Thoracic aorta (tissue), 2 donors: ENCODE results near the gene DEAF1. TPM values are rescaled to one million over a fixed set of nuclear protein-coding genes. Genes with fewer than 3 reads are reported as not detected.
"Not testable (repeated sequence)": the region's sequence is repeated elsewhere in the genome, so short reads cannot be mapped to it uniquely, and the experiment has no call there.

Source experiments
- ATAC-seq: fragments of 150-250 bp; one replicate; pipeline ENCODE4 v1.8.0; 2017; ENCODE audit warnings: low read depth; ENCODE audit not compliant: insufficient number of reproducible peaks, low FRiP score
- DNase-seq: peaks from one replicate; pipeline ENCODE4 v3.0.0-alpha.2; 2020; ENCODE audit warnings: low spot score
- H3K27ac ChIP-seq, 2 donors: fragments of 200-600 bp; sonication (generic); 1 replicate in 1 of 2; 2 replicates in 1 of 2; pipeline ENCODE4 v1.5.1; 2016; ENCODE audit warnings: mild to moderate bottlenecking in 2 of 2, moderate library complexity in 2 of 2
- H3K27me3 ChIP-seq: fragments of 200-600 bp; sonication (generic); replicated peaks from 2 replicates; pipeline ENCODE4 v1.6.0; 2016; ENCODE audit warnings: mild to moderate bottlenecking; ENCODE audit not compliant: insufficient read depth
- H3K36me3 ChIP-seq: fragments of 200-600 bp; sonication (generic); one replicate; pipeline ENCODE4 v1.5.1; 2016
- H3K4me1 ChIP-seq, 2 donors: fragments of 200-600 bp; sonication (generic); 1 replicate in 1 of 2; 2 replicates in 1 of 2; pipeline versions ENCODE4 v1.5.1 to v1.6.0; 2016; ENCODE audit warnings: low read depth in 2 of 2, mild to moderate bottlenecking in 1 of 2; ENCODE audit not compliant: control insufficient read depth in 1 of 2
- H3K4me3 ChIP-seq: fragments of 200-600 bp; sonication (generic); 2 replicates; pipeline ENCODE4 v1.5.1; 2016; ENCODE audit warnings: mild to moderate bottlenecking
- H3K9me3 ChIP-seq: fragments of 200-600 bp; sonication (generic); 2 replicates; pipeline ENCODE4 v1.5.1; 2016
- CTCF ChIP-seq: fragments of 200-600 bp; sonication (generic); IDR thresholded peaks from one replicate; pipeline ENCODE4 v1.5.1; 2019; ENCODE audit warnings: antibody characterized with exemption
- total RNA-seq, 2 donors: library from RNA; depleted of rRNA; stranded (reverse); fragments of >200 nt; gene quantifications; one replicate each; pipeline versions ENCODE4 v1.1.0 to v1.2.3, GENCODE V29; 2016

DEAF1 gene
- total RNA-seq, 2 donors from 2014 or later = 22.1 to 67.0 TPM

GRCh38 chr11:659532-660085, 35.4 kb downstream of the DEAF1 start:
- H3K36me3 ChIP-seq = peaks cover 18% of the 10 kb centered on the region

GRCh38 chr11:657691-658126, 37.3 kb downstream of the DEAF1 start:
- ATAC-seq = no peak
- TF ChIP-seq CTCF = no peak
- H3K27ac ChIP-seq = no peak overlapping the region
- H3K4me1 ChIP-seq = no peaks in the 10 kb centered on the region
- no peaks in the 10 kb centered on the region for H3K9me3 ChIP-seq
- H3K4me3 ChIP-seq = no peak overlapping the region
- H3K27me3 ChIP-seq = no peaks in the 10 kb centered on the region
- DNase-seq = no peak
- peaks cover 13% of the 10 kb centered on the region for H3K36me3 ChIP-seq

More at GRCh38 chr11:659532-660085, 35.4 kb downstream of the DEAF1 start:
- Histone ChIP-seq H3K27ac (no peak overlapping the region), H3K4me1 (no peaks in the 10 kb centered on the region), H3K27me3 (no peaks in the 10 kb centered on the region), H3K9me3 (no peaks in the 10 kb centered on the region), H3K4me3 (no peak overlapping the region)
- DNase-seq (no peak), ATAC-seq (no peak)
- no peak for TF ChIP-seq CTCF

- H3K4me3 ChIP-seq = no peak overlapping the region
- H3K27ac ChIP-seq = no peak overlapping the region
- TF ChIP-seq CTCF = no peak
Measured at GRCh38 chr11:656866-657265, 38.2 kb downstream of the DEAF1 start.

GRCh38 chr11:656426-656825, 38.6 kb downstream of the DEAF1 start:
- Histone ChIP-seq H3K27me3 (no peaks in the 10 kb centered on the region), H3K9me3 (no peaks in the 10 kb centered on the region), H3K36me3 (peaks cover 13% of the 10 kb centered on the region), H3K4me1 (no peaks in the 10 kb centered on the region), H3K27ac (no peak overlapping the region), H3K4me3 (no peak overlapping the region)
- DNase-seq (no peak), ATAC-seq (no peak)
- no peak for TF ChIP-seq CTCF

More at GRCh38 chr11:656866-657265, 38.2 kb downstream of the DEAF1 start:
- DNase-seq = no peak
- H3K36me3 ChIP-seq = peaks cover 13% of the 10 kb centered on the region
- H3K27me3 ChIP-seq = no peaks in the 10 kb centered on the region
- no peak for ATAC-seq
- H3K9me3 ChIP-seq = no peaks in the 10 kb centered on the region
- H3K4me1 ChIP-seq = no peaks in the 10 kb centered on the region

- no peak for TF ChIP-seq CTCF
- Histone ChIP-seq H3K9me3 (no peaks in the 10 kb centered on the region), H3K27ac (no peak overlapping the region), H3K36me3 (peaks cover 15% of the 10 kb centered on the region), H3K4me1 (no peaks in the 10 kb centered on the region), H3K4me3 (no peak overlapping the region), H3K27me3 (no peaks in the 10 kb centered on the region)
- ATAC-seq (no peak), DNase-seq (no peak)
Measured at GRCh38 chr11:655036-655726, 39.8 kb downstream of the DEAF1 start.

GRCh38 chr11:654444-654843, 40.6 kb downstream of the DEAF1 start:
- not testable (repeated sequence) for ATAC-seq, DNase-seq, H3K4me3 ChIP-seq, H3K4me1 ChIP-seq, H3K27me3 ChIP-seq, H3K9me3 ChIP-seq, H3K27ac ChIP-seq
- peaks cover 12% of the 10 kb centered on the region for H3K36me3 ChIP-seq
